Renal pelvis (tissue), 12 donors: Measurements from ENCODE around the gene EVPLL. TPM values are rescaled to one million over a fixed set of nuclear protein-coding genes. Genes with fewer than 3 reads are reported as not detected.
"Not testable (repeated sequence)": the region's sequence is repeated elsewhere in the genome, so short reads cannot be mapped to it uniquely, and the experiment has no call there.

ENCODE experiments used
- DNase-seq: peaks from one replicate; pipeline ENCODE4 v3.0.0-alpha.2; 2013
- long read RNA-seq, 16 experiments: transcript quantifications; one replicate each; lab custom pipeline, GENCODE V29; 2026
- polyA plus RNA-seq, 3 donors: library from polyadenylated mRNA; unstranded; fragments of 120-200 nt; gene quantifications; one replicate each; pipeline ENCODE4 v1.2.1, GENCODE V29; 2013; ENCODE audit not compliant: insufficient read length in 3 of 3

EVPLL gene
- 1 to 10 TPM in 1 of 3 donors, under 1 TPM in 2; 0.67 to 1.2 (median 0.71) TPM for polyA plus RNA-seq
- long read RNA-seq, donor 1 = 0 reads
- long read RNA-seq, donor 2 = 0 reads
- long read RNA-seq, donor 3 = 0 reads
- long read RNA-seq, donor 4 = 0 reads
- long read RNA-seq, donor 5 = 0 reads
- long read RNA-seq, donor 6 = 0 reads
- long read RNA-seq, donor 7 = 0 reads
- long read RNA-seq, donor 8 = 0 reads
- long read RNA-seq, donor 9 = 0 reads
- long read RNA-seq, donor 10 = 0 reads
- long read RNA-seq, donor 11 = 0 reads
- long read RNA-seq, donor 12 = 0 reads
- long read RNA-seq, donor 13 = 0 reads
- long read RNA-seq, donor 14 = 0 reads
- long read RNA-seq, donor 15 = 0 reads
- long read RNA-seq, donor 16 = 0 reads

- DNase-seq = peak; percentile 28
Measured at GRCh38 chr17:18377437-18378204, at the start of gene EVPLL. Gene EVPLL, plus strand, starts transcription at chr17:18377778. Its CDS starts 3,160 bp downstream, at chr17:18380938.

DNA sequence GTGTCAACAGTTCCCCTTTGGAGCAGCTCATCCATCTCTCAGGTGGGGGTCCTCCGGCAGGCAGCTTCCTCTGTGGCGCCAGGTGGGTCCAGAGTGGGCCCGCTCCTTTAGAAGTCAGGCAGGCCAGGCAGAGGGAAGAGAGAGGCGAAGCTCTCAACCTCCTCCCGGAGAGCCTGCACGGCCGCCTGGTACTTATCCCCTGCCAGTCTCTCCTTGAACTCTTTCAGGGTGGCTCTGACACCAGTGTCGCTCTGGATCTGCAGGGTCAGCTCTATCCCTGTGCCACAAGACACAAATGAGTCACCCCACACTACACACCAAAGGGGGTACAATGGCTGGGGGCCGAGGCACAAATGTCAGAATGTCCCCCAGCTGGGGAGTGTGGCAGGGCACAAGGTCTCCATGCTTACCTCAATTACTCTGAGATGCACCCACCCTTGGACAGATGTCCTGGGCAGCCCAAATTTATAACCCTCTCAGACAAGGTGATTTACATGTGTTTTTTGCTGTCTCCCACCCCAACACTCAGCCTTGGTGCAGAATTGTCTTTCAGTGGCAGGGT is 48.9 kb upstream of the EVPLL start:
- no peak for DNase-seq

DNA sequence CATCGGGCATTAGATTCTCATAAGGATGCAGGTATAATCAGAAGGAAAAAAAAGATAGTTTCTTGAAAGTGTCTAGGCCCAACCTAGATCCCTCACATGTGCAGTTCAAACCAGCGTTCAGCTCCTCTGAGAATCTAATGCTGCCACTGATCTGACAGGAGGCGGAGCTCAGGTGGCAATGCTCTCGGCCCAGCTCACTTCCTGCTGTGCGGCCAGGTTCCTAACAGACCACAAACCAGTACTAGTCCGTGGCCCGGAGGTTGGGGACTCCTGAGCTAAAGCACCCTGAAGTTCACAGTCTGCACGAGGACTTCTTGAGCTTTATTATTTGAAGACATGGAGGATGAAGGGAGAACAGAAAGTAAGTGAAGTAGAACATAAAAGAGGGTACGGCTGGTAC is 45.7 kb upstream of the EVPLL start:
- DNase-seq = no peak

GRCh38 chr17:18332909-18333489 is 44.6 kb upstream of the EVPLL start:
- DNase-seq = no peak

GRCh38 chr17:18338158-18338557 is 39.4 kb upstream of the EVPLL start:
- not testable (repeated sequence) for DNase-seq

DNA sequence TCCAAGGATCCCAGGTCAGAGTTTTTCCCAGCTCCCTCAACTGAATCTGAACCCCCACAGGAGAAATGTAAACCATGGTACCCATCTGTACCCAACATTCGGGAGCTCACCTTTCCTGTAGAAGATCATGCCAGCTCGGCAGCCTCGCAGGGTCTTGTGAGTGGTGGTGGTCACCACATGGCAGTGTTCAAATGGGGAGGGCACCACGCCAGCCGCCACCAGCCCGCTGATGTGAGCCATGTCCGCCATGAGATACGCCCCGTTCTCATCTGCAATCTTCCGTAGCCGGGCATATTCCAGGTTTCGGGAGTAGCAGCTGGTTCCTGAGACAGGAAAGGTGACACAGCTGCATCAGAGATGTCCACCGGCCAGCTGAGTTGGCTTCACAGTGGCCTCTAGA is 37.6 kb upstream of the EVPLL start:
- DNase-seq = no peak

DNA sequence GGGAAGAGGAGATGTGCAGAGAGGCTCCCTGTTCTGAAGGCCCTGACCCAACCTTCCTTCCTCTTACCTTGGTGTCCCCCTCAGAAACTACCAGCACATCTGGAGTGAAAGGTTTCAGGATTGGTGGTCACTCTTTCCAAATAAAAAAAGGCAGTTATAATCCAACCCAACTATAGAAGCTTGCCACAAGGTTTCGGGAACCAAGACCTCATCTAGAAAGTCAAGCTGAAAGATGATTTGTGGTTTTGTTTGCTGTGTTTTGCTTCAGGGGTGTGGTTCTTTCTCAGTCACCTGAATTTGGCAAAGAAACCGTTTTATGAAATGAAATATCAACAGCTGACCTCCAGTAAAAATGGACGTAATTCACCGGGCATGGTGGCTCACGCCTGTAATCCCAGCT is 33.6 kb upstream of the EVPLL start:
- DNase-seq = no peak

GRCh38 chr17:18353541-18353940 is 24.0 kb upstream of the EVPLL start:
- no peak for DNase-seq

DNA sequence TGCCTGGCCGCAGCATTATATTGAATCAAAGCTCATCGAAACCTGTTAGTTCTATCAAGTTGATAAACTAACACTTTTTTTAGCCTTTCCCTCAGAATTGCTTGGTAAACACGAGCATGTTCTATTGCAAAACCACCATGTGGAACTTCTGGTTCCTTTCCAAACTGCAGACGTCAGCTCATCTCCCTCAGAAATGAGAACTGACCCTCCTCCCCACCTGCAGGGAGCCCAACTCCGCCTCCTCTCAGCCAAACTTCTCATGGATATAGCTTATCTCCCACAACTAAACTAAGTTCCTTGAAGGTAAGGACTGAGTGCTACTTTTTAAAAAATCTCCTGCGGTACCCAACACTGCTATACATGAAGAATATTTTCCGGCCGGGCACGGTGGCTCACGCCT is 21.0 kb upstream of the EVPLL start:
- DNase-seq = no peak

- DNase-seq = no peak
Measured at GRCh38 chr17:18360518-18360917, 17.1 kb upstream of the EVPLL start.

DNA sequence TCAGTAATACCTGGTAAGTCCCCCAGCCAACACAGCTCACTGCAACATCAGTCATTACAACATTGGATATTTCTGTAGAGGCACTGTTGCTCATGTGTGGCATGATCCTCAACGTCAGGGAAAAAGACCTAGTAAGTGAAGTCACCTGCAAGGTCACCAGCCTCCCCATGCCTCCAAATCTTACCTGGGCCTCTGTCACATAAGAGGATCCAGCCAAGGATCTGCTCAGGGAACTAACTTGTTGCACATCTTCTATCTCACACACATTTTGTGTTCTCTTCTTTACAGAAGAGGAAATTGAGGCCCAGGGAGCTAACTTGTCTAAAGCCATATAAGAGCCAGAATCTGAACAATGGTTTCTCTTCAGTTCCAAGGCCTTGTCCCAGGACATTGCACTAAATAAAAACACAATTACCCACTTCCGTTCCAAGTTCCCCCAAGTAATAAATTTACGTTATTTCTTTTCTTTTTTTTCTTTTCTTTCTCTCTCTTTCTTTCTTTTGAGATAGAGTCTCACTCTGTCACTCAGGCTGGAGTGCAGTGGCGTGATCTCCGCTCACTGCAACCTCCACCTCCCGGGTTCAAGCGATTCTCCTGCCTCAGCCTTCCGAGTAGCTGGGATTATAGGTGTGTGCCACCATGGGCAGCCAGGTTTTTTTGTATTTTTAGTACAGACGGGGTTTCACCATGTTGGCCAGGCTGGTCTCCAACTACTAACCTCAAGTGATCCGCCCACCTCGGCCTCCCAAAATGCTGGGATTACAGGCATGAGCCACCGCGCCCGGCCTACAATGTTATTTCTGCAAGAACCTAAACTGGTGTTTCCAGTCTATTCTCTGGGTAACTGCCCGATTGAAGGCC is 15.5 kb upstream of the EVPLL start:
- no peak for DNase-seq

DNA sequence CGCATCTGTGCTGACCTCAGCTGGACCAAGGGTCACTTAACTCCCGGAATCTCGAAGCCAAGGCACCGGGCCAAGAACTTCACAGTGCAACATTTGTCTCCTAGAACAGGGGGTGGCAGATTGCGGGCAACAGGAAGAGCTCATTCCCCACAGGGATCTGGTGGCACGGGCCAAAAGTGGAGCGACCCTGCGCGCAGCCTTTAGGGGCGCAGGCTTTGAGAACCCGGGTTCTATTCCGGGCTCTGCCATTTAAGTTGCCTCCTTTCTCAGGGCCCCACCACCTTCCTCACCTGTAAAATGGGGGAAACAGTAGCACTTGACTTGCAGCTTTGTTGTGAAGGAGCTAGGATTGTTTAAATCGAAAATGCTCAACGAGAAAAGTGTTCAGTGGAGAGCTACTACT is 14.9 kb upstream of the EVPLL start:
- peak; percentile 76 for DNase-seq

- peak; percentile 91 for DNase-seq
Measured at GRCh38 chr17:18363101-18364049, 14.2 kb upstream of the EVPLL start, which contains the start of gene SHMT1. Gene SHMT1, minus strand, starts transcription at chr17:18363550. Its CDS starts 7,569 bp downstream, at chr17:18355981.

DNA sequence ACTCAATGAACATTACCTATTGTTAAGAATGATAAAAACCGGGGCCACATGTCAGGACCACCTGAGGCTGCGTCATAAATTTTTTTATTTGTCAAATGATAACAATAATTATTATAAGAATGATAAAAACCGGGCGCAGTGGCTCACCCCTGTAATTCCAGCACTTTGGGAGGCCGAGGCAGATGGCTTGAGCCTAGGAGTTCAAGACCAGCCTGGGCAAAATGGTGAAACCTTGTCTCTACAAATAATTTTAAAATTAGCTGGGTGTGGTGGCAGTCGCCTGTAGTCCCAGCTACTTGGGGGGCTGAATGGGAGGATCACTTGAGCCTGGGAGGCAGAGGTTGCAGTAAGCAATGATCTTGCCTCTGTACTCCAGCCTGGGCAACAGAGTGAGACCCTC is 13.4 kb upstream of the EVPLL start:
- DNase-seq = no peak

DNA sequence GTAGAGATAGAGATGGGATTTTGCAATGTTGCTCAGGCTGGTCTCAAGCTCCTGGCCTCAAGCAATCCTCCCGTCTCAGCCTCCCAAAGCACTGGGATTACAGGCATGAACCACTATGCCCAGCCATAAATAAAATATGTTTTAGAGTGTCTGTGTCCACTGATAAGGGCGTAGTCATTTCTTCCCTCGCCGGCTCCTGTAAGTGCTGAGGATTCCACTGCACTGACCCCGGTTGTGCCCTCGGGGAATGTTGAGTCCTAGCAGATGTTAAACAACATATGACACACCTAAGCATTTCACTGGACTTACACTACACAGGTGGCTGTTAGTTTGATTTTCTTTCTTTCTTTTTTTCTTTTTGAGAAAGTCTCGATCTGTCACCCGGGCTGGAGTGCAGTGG is 8.6 kb upstream of the EVPLL start:
- no peak for DNase-seq

DNA sequence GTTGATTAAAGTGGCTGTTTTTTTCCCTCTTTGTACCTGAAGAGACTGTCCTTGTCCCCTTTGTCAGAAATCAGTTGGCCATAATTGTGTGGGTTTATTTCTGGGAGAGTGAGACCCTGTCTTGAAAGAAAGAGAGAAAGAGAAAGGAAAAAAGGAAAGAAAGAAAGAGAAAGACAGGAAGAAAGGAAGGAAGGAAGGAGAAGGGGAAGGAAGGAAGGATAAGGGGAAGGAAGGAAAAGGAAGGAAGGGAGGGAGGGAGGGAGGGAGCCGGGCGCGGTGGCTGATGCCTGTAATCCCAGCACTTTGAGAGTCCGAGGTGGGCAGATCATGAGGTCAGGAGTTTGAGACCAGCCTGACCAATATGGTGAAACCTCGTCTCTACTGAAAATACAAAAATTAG is 6.8 kb upstream of the EVPLL start:
- no peak for DNase-seq

- no peak for DNase-seq
Measured at GRCh38 chr17:18371455-18371854, 6.1 kb upstream of the EVPLL start.

DNA sequence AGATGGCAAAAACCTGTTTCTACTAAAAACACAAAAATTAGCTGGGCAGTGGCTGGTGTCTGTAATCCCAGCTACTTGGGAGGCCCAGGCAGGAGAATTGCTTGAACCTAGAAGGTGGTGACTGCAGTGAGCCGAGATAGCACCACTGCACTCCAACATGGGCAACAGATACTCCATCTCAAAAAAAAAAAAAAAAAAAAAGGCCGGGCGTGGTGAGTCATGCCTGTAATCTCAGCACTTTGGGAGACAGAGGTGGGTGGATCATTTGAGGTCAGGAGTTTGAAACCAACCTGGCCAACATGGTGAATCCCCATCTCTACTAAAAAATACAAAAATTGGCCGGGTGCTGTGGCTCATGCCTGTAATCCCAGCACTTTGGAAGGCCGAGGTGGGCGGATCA is 4.4 kb upstream of the EVPLL start:
- DNase-seq = not testable (repeated sequence)

GRCh38 chr17:18374216-18374615 is 3.4 kb upstream of the EVPLL start:
- DNase-seq = no peak

DNA sequence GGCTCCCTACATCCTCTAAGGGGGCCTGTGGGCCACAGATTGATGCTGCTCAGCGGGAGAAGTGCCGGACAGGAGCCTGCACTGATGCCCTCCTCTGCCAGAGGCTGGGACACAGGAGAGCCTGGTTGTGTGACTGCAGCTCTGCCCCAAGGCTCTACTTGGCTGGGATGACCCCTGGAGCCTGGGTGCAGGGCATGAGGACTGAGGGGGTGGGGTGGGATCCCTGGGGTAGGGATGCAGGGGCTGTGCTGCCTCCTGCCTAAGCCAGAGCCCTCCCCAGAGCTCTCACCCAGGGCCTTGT is 577 bp downstream of the EVPLL start:
- DNase-seq = no peak

GRCh38 chr17:18378614-18379013 is 1.0 kb downstream of the EVPLL start:
- DNase-seq = not testable (repeated sequence)
